IMR-90 (cell line): ENCODE data around the gene NHEJ1. TPM values are rescaled to one million over a fixed set of nuclear protein-coding genes. Genes with fewer than 3 reads are reported as not detected.

Experiments used
- ATAC-seq: fragments of 200-7000 bp; cut with Tn5 transposase; 2 replicates; pipeline ENCODE4 v1.9.1; 2020; ENCODE audit warnings: low read depth, mild to moderate bottlenecking, moderate library complexity
- BruUV-seq: library from RNA; stranded (reverse); fragments of 400-500 nt; replicated peaks from 2 replicates; lab custom pipeline; 2021; lab: Mats Ljungman, UMichigan
- CTCF ChIA-PET: fragments of 300-600 bp; formaldehyde crosslinking; extraction: SDS; loops from one replicate; lab custom pipeline; 2021; ENCODE audit warnings: antibody characterized with exemption; lab: Yijun Ruan, JAX
- POLR2A ChIA-PET: fragments of 300-600 bp; sonication (Branson Sonifier 250); formaldehyde crosslinking; loops from one replicate; lab custom pipeline; 2022; ENCODE audit warnings: antibody characterized with exemption; ENCODE audit not compliant: unreplicated experiment; lab: Charles Lee
- DNase-seq: peaks from one replicate; pipeline ENCODE4 v3.0.0; 2013
- H2AFZ ChIP-seq: replicated peaks from 2 replicates; pipeline ENCODE3; 2013; ENCODE audit warnings: low read length, mild to moderate bottlenecking; ENCODE audit not compliant: poor library complexity
- H2AK5ac ChIP-seq: 2 replicates; pipeline ENCODE4 v1.6.1; 2013; ENCODE audit warnings: low read depth, low read length, inconsistent platforms
- H2AK9ac ChIP-seq: replicated peaks from 2 replicates; pipeline ENCODE3; 2013; ENCODE audit warnings: mild to moderate bottlenecking, low read depth, low read length, moderate library complexity; ENCODE audit not compliant: poor library complexity
- H2BK120ac ChIP-seq: 2 replicates; pipeline ENCODE4 v1.6.1; 2013; ENCODE audit warnings: low read depth, low read length, inconsistent platforms
- H2BK15ac ChIP-seq: 3 replicates; pipeline ENCODE4 v1.6.1; 2013; ENCODE audit warnings: low read depth, low read length, inconsistent platforms
- H2BK20ac ChIP-seq: 2 replicates; pipeline ENCODE4 v1.6.1; 2013; ENCODE audit warnings: low read depth, mild to moderate bottlenecking, inconsistent platforms, low read length, moderate library complexity
- H2BK5ac ChIP-seq: 2 replicates; pipeline ENCODE4 v1.6.1; 2013; ENCODE audit warnings: mild to moderate bottlenecking, low read depth, low read length, inconsistent platforms; ENCODE audit not compliant: poor library complexity, severe bottlenecking
- H3K14ac ChIP-seq: replicated peaks from 2 replicates; pipeline ENCODE4 v1.6.1; 2013; ENCODE audit warnings: low read depth, low read length, inconsistent platforms
- H3K18ac ChIP-seq: 2 replicates; pipeline ENCODE4 v1.6.1; 2013; ENCODE audit warnings: low read depth, low read length, control low read depth
- H3K23ac ChIP-seq: 2 replicates; pipeline ENCODE4 v1.6.1; 2013; ENCODE audit warnings: low read depth, low read length, inconsistent platforms
- H3K27ac ChIP-seq: 2 replicates; pipeline ENCODE4 v1.5.1; 2013; ENCODE audit warnings: mild to moderate bottlenecking, control low read depth, low read length; ENCODE audit not compliant: insufficient read depth
- H3K27me3 ChIP-seq: 2 replicates; pipeline ENCODE4 v1.6.1; 2013; ENCODE audit warnings: low read length; ENCODE audit not compliant: control insufficient read depth, insufficient read depth
- H3K36me3 ChIP-seq: 2 replicates; pipeline ENCODE4 v1.6.1; 2013; ENCODE audit warnings: low read length, mixed read lengths; ENCODE audit not compliant: control insufficient read depth, insufficient read depth
- H3K4ac ChIP-seq: 2 replicates; pipeline ENCODE4 v1.6.1; 2013; ENCODE audit warnings: low read depth, low read length, inconsistent platforms
- H3K4me1 ChIP-seq: 2 replicates; pipeline ENCODE4 v1.6.1; 2013; ENCODE audit warnings: low read length, mixed read lengths; ENCODE audit not compliant: control insufficient read depth, insufficient read depth
- H3K4me2 ChIP-seq: 2 replicates; pipeline ENCODE4 v1.6.1; 2013; ENCODE audit warnings: low read depth, mild to moderate bottlenecking, control low read depth, low read length, moderate library complexity
- H3K4me3 ChIP-seq: 2 replicates; pipeline ENCODE4 v1.5.1; 2013; ENCODE audit warnings: low read depth, mild to moderate bottlenecking, control low read depth, low read length, moderate library complexity; ENCODE audit not compliant: insufficient read depth
- H3K56ac ChIP-seq: 2 replicates; pipeline ENCODE4 v1.6.1; 2013; ENCODE audit warnings: low read length, inconsistent platforms; ENCODE audit not compliant: insufficient read depth; ENCODE audit errors: extremely low read depth
- H3K79me1 ChIP-seq, 2 experiments: 2 replicates each; pipeline ENCODE4 v1.6.1; 2013; ENCODE audit warnings: low read length in 2 of 2, inconsistent platforms in 1 of 2, low read depth in 1 of 2
- H3K9ac ChIP-seq: 2 replicates; pipeline ENCODE4 v1.6.1; 2013; ENCODE audit warnings: low read depth, low read length, control low read depth
- H3K9me1 ChIP-seq: 2 replicates; pipeline ENCODE4 v1.6.1; 2013; ENCODE audit warnings: low read length, inconsistent platforms; ENCODE audit not compliant: insufficient read depth
- H3K9me3 ChIP-seq: 2 replicates; pipeline ENCODE4 v1.6.1; 2013; ENCODE audit warnings: low read length; ENCODE audit not compliant: control insufficient read depth, insufficient read depth
- H4K20me1 ChIP-seq: 2 replicates; pipeline ENCODE4 v1.6.1; 2013; ENCODE audit warnings: low read length, inconsistent platforms; ENCODE audit not compliant: insufficient read depth
- H4K5ac ChIP-seq: 2 replicates; pipeline ENCODE4 v1.6.1; 2013; ENCODE audit warnings: mild to moderate bottlenecking, low read depth, low read length, control low read depth
- H4K8ac ChIP-seq, 2 experiments: 2 replicates each; pipeline ENCODE4 v1.6.1; 2013; ENCODE audit warnings: low read depth in 2 of 2, low read length in 2 of 2, control low read depth in 1 of 2, inconsistent platforms in 1 of 2
- H4K91ac ChIP-seq: 2 replicates; pipeline ENCODE4 v1.6.1; 2013; ENCODE audit warnings: low read depth, low read length, inconsistent platforms; ENCODE audit not compliant: insufficient read depth
- CEBPB ChIP-seq: IDR thresholded peaks from 2 replicates; pipeline ENCODE4 v1.6.1; 2012; ENCODE audit warnings: low read depth, low read length, improper control_type of control experiment
- FOS ChIP-seq: fragments of 150-350 bp; IDR thresholded peaks from 2 replicates; pipeline ENCODE4 v1.6.1; 2016; ENCODE audit warnings: low read depth, low read length
- MAFK ChIP-seq: IDR thresholded peaks from 2 replicates; pipeline ENCODE4 v1.6.1; 2012; ENCODE audit warnings: low read depth, low read length, improper control_type of control experiment
- MAZ ChIP-seq: IDR thresholded peaks from 2 replicates; pipeline ENCODE4 v1.6.1; 2012; ENCODE audit warnings: low read depth, mild to moderate bottlenecking, low read length, improper control_type of control experiment, moderate library complexity, borderline replicate concordance
- POLR2A ChIP-seq: IDR thresholded peaks from 2 replicates; pipeline ENCODE4 v1.6.1; 2012; ENCODE audit warnings: mild to moderate bottlenecking, low read depth, low read length
- RAD21 ChIP-seq: IDR thresholded peaks from 2 replicates; pipeline ENCODE4 v1.6.1; 2012; ENCODE audit warnings: low read length, improper control_type of control experiment
- RCOR1 ChIP-seq: IDR thresholded peaks from 2 replicates; pipeline ENCODE4 v1.6.1; 2012; ENCODE audit warnings: mild to moderate bottlenecking, low read length, improper control_type of control experiment; ENCODE audit not compliant: insufficient replicate concordance
- RFX5 ChIP-seq: IDR thresholded peaks from 2 replicates; pipeline ENCODE4 v1.8.0; 2012; ENCODE audit warnings: low read depth, mild to moderate bottlenecking, low read length, moderate library complexity
- SMC3 ChIP-seq: fragments of 150-350 bp; IDR thresholded peaks from 2 replicates; pipeline ENCODE4 v1.6.1; 2016; ENCODE audit warnings: low read depth, mild to moderate bottlenecking, antibody characterized with exemption, low read length, moderate library complexity
- WGBS, 2 experiments: methylation state at CpG; one replicate each; pipeline versions ENCODE4 v1.1.5 to v1.1.7; 2013; ENCODE audit warnings: missing lambda C conversion rate in 2 of 2; ENCODE audit not compliant: insufficient read length in 1 of 2; ENCODE audit errors: extremely low coverage in 2 of 2; 5-methylcytosine and 5-hydroxymethylcytosine counted together
- dilution Hi-C: fragments of 300-500 bp; cut with HindIII; formaldehyde crosslinking; loops from one replicate; pipeline ENCODE4 v1.14.3; 2018; ENCODE audit warnings: low sequenced_read_pairs; ENCODE audit not compliant: unreplicated experiment
- in situ Hi-C: fragments of 300-500 bp; cut with MboI; formaldehyde crosslinking; loops from 3 replicates; pipeline ENCODE4 v1.14.3; 2019; ENCODE audit warnings: low sequenced_read_pairs, inconsistent platforms, mixed read lengths
- intact Hi-C: fragments of 100-400 bp; cut with micrococcal nuclease; formaldehyde crosslinking; loops from 2 replicates; pipeline ENCODE4 v1.10.0; 2022
- polyA plus RNA-seq, 3 experiments: library from polyadenylated mRNA; depleted of rRNA; stranded (reverse); fragments of >200 nt; gene quantifications; 2 replicates each; pipeline ENCODE4 v1.2.3, GENCODE V29; 2012; ENCODE audit warnings: low replicate concordance in 1 of 3
- total RNA-seq: library from RNA; depleted of rRNA; stranded (reverse); fragments of >200 nt; gene quantifications from 2 replicates; pipeline ENCODE4 v1.2.3, GENCODE V29; 2012
- TF ChIP-seq, protein P1 (sequence below): conservative IDR thresholded peaks from 2 replicates; pipeline ENCODE4 v1.5.1; 2012; ENCODE audit warnings: mild to moderate bottlenecking, low read depth, low read length, improper control_type of control experiment

Gene NHEJ1
- total and polyA plus RNA-seq, 2 of the 4 experiments (the other 2 are of a cell fraction) = 12.5 to 23.1 TPM

DNA sequence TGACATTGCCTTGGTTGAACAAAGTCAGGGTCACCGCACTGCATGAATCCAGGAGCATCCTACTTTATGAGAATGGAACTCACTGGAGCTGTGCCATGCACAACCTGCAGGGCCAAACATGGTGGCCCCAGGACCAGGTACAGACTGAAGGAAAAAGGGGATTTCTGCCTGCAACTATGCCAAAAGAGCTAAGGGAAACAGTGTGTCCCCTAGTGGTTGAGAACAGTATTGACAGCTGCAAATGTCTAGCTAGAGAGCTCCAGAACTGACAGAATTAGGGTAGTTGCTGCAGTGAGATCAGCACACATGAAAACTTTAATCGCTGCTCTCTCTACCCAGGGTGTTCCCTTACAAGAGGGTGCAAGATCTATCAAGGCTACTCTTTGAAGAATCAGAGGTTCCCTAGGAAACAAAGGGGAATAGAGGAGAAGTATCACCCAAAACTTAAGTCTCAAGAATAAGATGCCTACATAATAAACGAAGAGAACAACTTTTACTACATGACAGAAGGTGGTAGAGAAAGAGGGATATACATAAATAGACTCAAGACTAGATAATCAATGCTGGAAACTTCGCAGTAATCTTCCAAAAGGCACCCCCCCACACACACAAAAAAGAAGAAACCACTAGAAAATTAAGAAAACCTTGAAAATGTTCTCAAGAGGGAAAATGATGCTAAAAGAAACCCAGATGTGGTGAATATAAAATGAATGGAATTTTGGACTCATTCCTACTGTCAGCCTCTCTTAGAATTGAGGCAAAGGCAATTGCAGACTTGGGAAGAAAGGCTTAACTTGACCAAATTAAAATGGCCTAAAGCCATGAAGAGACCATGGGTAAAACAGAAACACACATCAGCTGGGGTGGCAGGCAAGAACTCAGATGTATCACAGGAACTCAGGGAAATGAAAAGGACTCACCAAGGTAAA is 56.2 kb downstream of the NHEJ1 start:
- peak; percentile 32 for DNase-seq
- Histone ChIP-seq H3K79me1 (no peaks in the 10 kb centered on the region), H3K9me1 (no peaks in the 10 kb centered on the region; the same call in 1 of the 2 replicates), H3K18ac (no peak overlapping the region), H3K4me1 (no peaks in the 10 kb centered on the region), H3K23ac (no peak overlapping the region), H3K4me3 (no peak overlapping the region), H4K5ac (no peak overlapping the region), H3K9me3 (no peaks in the 10 kb centered on the region), H3K27ac (no peak overlapping the region), H3K36me3 (no peaks in the 10 kb centered on the region), H3K4me2 (no peak overlapping the region), H3K4ac (no peak overlapping the region), H3K27me3 (no peaks in the 10 kb centered on the region), H3K56ac (no peak overlapping the region), H2AK5ac (no peak overlapping the region), H4K8ac (no peak overlapping the region), H2BK20ac (no peak overlapping the region), H4K91ac (no peak overlapping the region), H3K14ac (no peak overlapping the region), H2BK15ac (no peak overlapping the region), H2BK120ac (no peak overlapping the region), H2AK9ac (no peak overlapping the region), H4K20me1 (no peaks in the 10 kb centered on the region), H2AFZ (no peak overlapping the region), H2BK5ac (no peak overlapping the region), H3K9ac (no peak overlapping the region)
- CTCF ChIA-PET = interaction anchor here (0.5 to 1.6 kb wide), 16 partner anchors 9 to 63 kb away, joined by 3 to 7 read pairs (median 4); partner anchors contain the start of gene IHH
- intact Hi-C loops = no loop called here
- 78% methylated on average over 1 of the region's 4 CpGs; no CpG with 5 or more reads in 1 of the 2 experiments for WGBS, 2 experiments
- no peak for TF ChIP-seq RCOR1
- TF ChIP-seq MAFK = no peak
- TF ChIP-seq SMC3 = peak; percentile 59
- peak; percentile 48; the same call in 1 of the 2 replicates for TF ChIP-seq RAD21
- TF ChIP-seq MAZ = no peak
- no peak for TF ChIP-seq RFX5
- TF ChIP-seq POLR2A = no peak
- TF ChIP-seq FOS = no peak
- TF ChIP-seq CEBPB = no peak
- TF ChIP-seq, protein P1, sequence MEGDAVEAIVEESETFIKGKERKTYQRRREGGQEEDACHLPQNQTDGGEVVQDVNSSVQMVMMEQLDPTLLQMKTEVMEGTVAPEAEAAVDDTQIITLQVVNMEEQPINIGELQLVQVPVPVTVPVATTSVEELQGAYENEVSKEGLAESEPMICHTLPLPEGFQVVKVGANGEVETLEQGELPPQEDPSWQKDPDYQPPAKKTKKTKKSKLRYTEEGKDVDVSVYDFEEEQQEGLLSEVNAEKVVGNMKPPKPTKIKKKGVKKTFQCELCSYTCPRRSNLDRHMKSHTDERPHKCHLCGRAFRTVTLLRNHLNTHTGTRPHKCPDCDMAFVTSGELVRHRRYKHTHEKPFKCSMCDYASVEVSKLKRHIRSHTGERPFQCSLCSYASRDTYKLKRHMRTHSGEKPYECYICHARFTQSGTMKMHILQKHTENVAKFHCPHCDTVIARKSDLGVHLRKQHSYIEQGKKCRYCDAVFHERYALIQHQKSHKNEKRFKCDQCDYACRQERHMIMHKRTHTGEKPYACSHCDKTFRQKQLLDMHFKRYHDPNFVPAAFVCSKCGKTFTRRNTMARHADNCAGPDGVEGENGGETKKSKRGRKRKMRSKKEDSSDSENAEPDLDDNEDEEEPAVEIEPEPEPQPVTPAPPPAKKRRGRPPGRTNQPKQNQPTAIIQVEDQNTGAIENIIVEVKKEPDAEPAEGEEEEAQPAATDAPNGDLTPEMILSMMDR = peak; percentile 65
- POLR2A ChIA-PET = no interaction called here
- dilution Hi-C loops = no loop called here
- peak; percentile 70 for ATAC-seq
- in situ Hi-C loops = no loop called here
- no TSS peak for BruUV-seq
